Measurements from ENCODE around the gene ANAPC7. TPM values are rescaled to one million over a fixed set of nuclear protein-coding genes. Genes with fewer than 3 reads are reported as not detected.

ANAPC7 gene
- total and polyA plus RNA-seq, 9 of the 15 experiments (the other 6 are each of a cell fraction or from before 2014, with no cell fraction given): 46.7 to 158 (median 109) TPM

- Histone ChIP-seq H3K9me3 (replicated peaks; ENCODE audit: control insufficient read depth, insufficient read depth, low read depth, low read length) (no peaks in the 10 kb centered on the region), H3K4me2 (ENCODE audit: insufficient read depth, low read length) (no peak overlapping the region), H3K27me3 (ENCODE audit: control insufficient read depth in 2 of 2, insufficient read depth in 2 of 2, low read length in 2 of 2) (no peaks in the 10 kb centered on the region), H3K4me3 (no peak overlapping the region), H3K9ac (ENCODE audit: insufficient read depth in 1 of 2, low read depth in 2 of 2, low read length in 2 of 2) (no peak overlapping the region), H3K36me3 (ENCODE audit: control insufficient read depth, insufficient read depth, low read length) (peaks cover 100% of the 10 kb centered on the region), H2AFZ (ENCODE audit: low read depth, low read length) (no peak overlapping the region), H4K20me1 (replicated peaks; ENCODE audit: control insufficient read depth, insufficient read depth, low read length) (0 out of 2 replicates have a peak, but pooled peaks cover 3% of the 10 kb centered on the region), H3K9me1 (ENCODE audit: control insufficient read depth, insufficient read depth, low read length) (no peaks in the 10 kb centered on the region), H3K4me1 (replicated peaks in 1 of 2; ENCODE audit: control insufficient read depth in 2 of 2, insufficient read depth in 2 of 2, low read length in 2 of 2) (no peaks in the 10 kb centered on the region), H3K79me2 (ENCODE audit: control insufficient read depth, insufficient read depth, low read length) (no peaks in the 10 kb centered on the region), H3K27ac (ENCODE audit: extremely low read depth, low read depth, low read length) (no peak overlapping the region)
- in situ Hi-C loops (cut with MboI) (no loop called here), intact Hi-C loops (cut with micrococcal nuclease) (no loop called here)
- ATAC-seq (no peak), DNase-seq (ENCODE audit: extremely low read depth in 1 of 4, low spot score in 3 of 4) (no peak), FAIRE-seq (no peak)
- no TSS peak for BruUV-seq (replicated peaks)
- 92% methylated on average over 9 of the region's 9 CpGs for WGBS (ENCODE audit: insufficient coverage, low coverage, missing lambda C conversion rate)
- ChIA-PET POLR2A (interaction anchor here (0.6 to 1.4 kb wide), 4 partner anchors 10 to 831 kb away, joined by 3 to 4 read pairs (median 4); no protein-coding TSS in a partner anchor), CTCF (ENCODE audit: low intra/inter-chr PET ratio) (no interaction called here)
- no peak for TF ChIP-seq ZNF197 (CRISPR knock-in tag; IDR thresholded peaks at IDR 0.05; ENCODE audit: low read depth)
- TF ChIP-seq ZNF165 (CRISPR knock-in tag; IDR thresholded peaks at IDR 0.05; ENCODE audit: borderline replicate concordance): no peak
- TF ChIP-seq DIDO1 (tag; IDR thresholded peaks at IDR 0.05; ENCODE audit: low read depth): no peak
- no peak for TF ChIP-seq ELF2 (CRISPR knock-in tag; IDR thresholded peaks at IDR 0.05)
- TF ChIP-seq ZNF561 (CRISPR knock-in tag; conservative IDR thresholded peaks at IDR 0.05): no peak
- TF ChIP-seq MAFG (tag; conservative IDR thresholded peaks at IDR 0.05): no peak
- TF ChIP-seq U2AF2 (optimal IDR thresholded peaks at IDR 0.05; ENCODE audit: low read depth, low read length): no peak
- TF ChIP-seq ZNF212 (CRISPR knock-in tag; IDR thresholded peaks at IDR 0.05): no peak
- no peak for TF ChIP-seq KDM5B (IDR thresholded peaks at IDR 0.05; ENCODE audit: insufficient replicate concordance, low read depth, low read length)
- TF ChIP-seq TGIF2 (CRISPR knock-in tag; IDR thresholded peaks at IDR 0.05): no peak
- no peak for TF ChIP-seq HMBOX1 (IDR thresholded peaks at IDR 0.05)
- TF ChIP-seq PHF21A (IDR thresholded peaks at IDR 0.05; ENCODE audit: borderline replicate concordance, low read depth): no peak
These were observed 59.6 kb downstream of the ANAPC7 start for GRCh38 chr12:110343736-110344555.
